ENCODE measurements around the gene NOS1AP.

DNA sequence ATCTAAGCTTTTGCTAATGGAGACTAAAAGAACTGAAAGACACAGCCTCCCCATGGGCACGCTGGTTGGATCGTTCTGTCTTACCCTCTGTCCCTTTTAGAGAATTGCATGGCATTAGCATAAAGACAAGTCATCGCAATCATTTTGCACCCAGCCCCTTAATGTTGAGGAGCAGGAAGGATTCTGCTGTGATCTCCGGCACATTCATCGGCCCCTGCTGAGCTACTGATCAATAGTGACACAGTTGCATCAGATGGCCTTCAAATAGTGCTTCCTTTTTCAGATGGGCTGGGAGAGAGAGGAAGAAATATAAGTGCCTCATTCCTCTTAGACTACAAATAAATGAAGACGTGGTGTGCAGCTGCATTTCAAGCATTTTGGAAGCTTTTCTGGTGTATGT is 75.4 kb downstream of the NOS1AP start:
- TF ChIP-seq FOXA1 (IDR thresholded peaks at IDR 0.05) (no peak), BHLHE40 (IDR thresholded peaks at IDR 0.05; ENCODE audit: borderline replicate concordance) (no peak), TARDBP (IDR thresholded peaks at IDR 0.05) (no peak), HDGF (IDR thresholded peaks at IDR 0.05; ENCODE audit: borderline replicate concordance) (no peak), ELF4 (IDR thresholded peaks at IDR 0.05) (no peak), ARNT (IDR thresholded peaks at IDR 0.05) (no peak), FOXM1 (IDR thresholded peaks at IDR 0.05; ENCODE audit: borderline replicate concordance) (no peak)
